Skeletal muscle satellite cell (primary cell): Measurements from ENCODE around the gene CACNA2D3.

Source experiments
- H3K27me3 ChIP-seq: 2 replicates; pipeline ENCODE4 v1.7.0; 2013; ENCODE audit warnings: low read length; ENCODE audit not compliant: control insufficient read depth, insufficient read depth
- H3K36me3 ChIP-seq: 2 replicates; pipeline ENCODE4 v1.7.0; 2013; ENCODE audit warnings: mild to moderate bottlenecking, control low read depth, low read length; ENCODE audit not compliant: insufficient read depth
- H3K4me1 ChIP-seq: 2 replicates; pipeline ENCODE4 v1.7.0; 2013; ENCODE audit warnings: low read length; ENCODE audit not compliant: control insufficient read depth, insufficient read depth
- H3K4me2 ChIP-seq: 2 replicates; pipeline ENCODE4 v1.7.0; 2013; ENCODE audit warnings: mild to moderate bottlenecking, low read length
- H3K4me3 ChIP-seq: 2 replicates; pipeline ENCODE4 v1.7.0; 2013; ENCODE audit warnings: low read length
- H3K9ac ChIP-seq: 2 replicates; pipeline ENCODE4 v1.7.0; 2013; ENCODE audit warnings: mild to moderate bottlenecking, low read depth, low read length, moderate library complexity
- H3K9me3 ChIP-seq: replicated peaks from 2 replicates; pipeline ENCODE4 v1.7.0; 2013; ENCODE audit warnings: mild to moderate bottlenecking, control low read depth, low read length

Gene CACNA2D3

GRCh38 chr3:54547846-54548245 is 425.5 kb downstream of the CACNA2D3 start:
- Histone ChIP-seq H3K4me2 (no peak overlapping the region), H3K9me3 (no peaks in the 10 kb centered on the region), H3K36me3 (no peaks in the 10 kb centered on the region), H3K27me3 (no peaks in the 10 kb centered on the region), H3K9ac (no peak overlapping the region), H3K4me1 (no peaks in the 10 kb centered on the region), H3K4me3 (no peak overlapping the region)

- no peak overlapping the region for H3K4me3 ChIP-seq
- H3K4me2 ChIP-seq: no peak overlapping the region
- H3K36me3 ChIP-seq: no peaks in the 10 kb centered on the region
- H3K9ac ChIP-seq: no peak overlapping the region
- no peaks in the 10 kb centered on the region for H3K4me1 ChIP-seq
- H3K27me3 ChIP-seq: no peaks in the 10 kb centered on the region
- no peaks in the 10 kb centered on the region for H3K9me3 ChIP-seq
These were observed 427.4 kb downstream of the CACNA2D3 start for GRCh38 chr3:54549607-54550220.

- Histone ChIP-seq H3K27me3 (no peaks in the 10 kb centered on the region), H3K4me1 (no peaks in the 10 kb centered on the region), H3K9ac (no peak overlapping the region), H3K36me3 (no peaks in the 10 kb centered on the region), H3K4me3 (no peak overlapping the region), H3K4me2 (no peak overlapping the region), H3K9me3 (no peaks in the 10 kb centered on the region)
These were observed 428.0 kb downstream of the CACNA2D3 start for GRCh38 chr3:54550221-54550977.

GRCh38 chr3:54556630-54557029 is 434.3 kb downstream of the CACNA2D3 start:
- Histone ChIP-seq H3K4me3 (no peak overlapping the region), H3K27me3 (no peaks in the 10 kb centered on the region), H3K36me3 (no peaks in the 10 kb centered on the region), H3K4me1 (no peaks in the 10 kb centered on the region), H3K9ac (no peak overlapping the region), H3K9me3 (no peaks in the 10 kb centered on the region), H3K4me2 (no peak overlapping the region)

- Histone ChIP-seq H3K4me1 (no peaks in the 10 kb centered on the region), H3K36me3 (no peaks in the 10 kb centered on the region), H3K27me3 (no peaks in the 10 kb centered on the region), H3K9me3 (no peaks in the 10 kb centered on the region), H3K9ac (no peak overlapping the region), H3K4me2 (no peak overlapping the region), H3K4me3 (no peak overlapping the region)
These were observed 435.4 kb downstream of the CACNA2D3 start for GRCh38 chr3:54557538-54558428.

GRCh38 chr3:54563501-54564200 is 441.3 kb downstream of the CACNA2D3 start:
- no peaks in the 10 kb centered on the region for H3K36me3 ChIP-seq
- H3K4me2 ChIP-seq: no peak overlapping the region
- no peaks in the 10 kb centered on the region for H3K4me1 ChIP-seq
- no peak overlapping the region for H3K9ac ChIP-seq
- no peak overlapping the region for H3K4me3 ChIP-seq
- peaks cover 2% of the 10 kb centered on the region for H3K9me3 ChIP-seq
- H3K27me3 ChIP-seq: no peaks in the 10 kb centered on the region

GRCh38 chr3:54564374-54564925 is 442.1 kb downstream of the CACNA2D3 start:
- Histone ChIP-seq H3K4me1 (no peaks in the 10 kb centered on the region), H3K9me3 (peaks cover 2% of the 10 kb centered on the region), H3K9ac (no peak overlapping the region), H3K4me3 (no peak overlapping the region), H3K27me3 (no peaks in the 10 kb centered on the region), H3K4me2 (no peak overlapping the region), H3K36me3 (no peaks in the 10 kb centered on the region)

GRCh38 chr3:54565956-54566355 is 443.6 kb downstream of the CACNA2D3 start:
- H3K27me3 ChIP-seq: no peaks in the 10 kb centered on the region
- no peaks in the 10 kb centered on the region for H3K4me1 ChIP-seq
- no peak overlapping the region for H3K9ac ChIP-seq
- H3K9me3 ChIP-seq: peaks cover 2% of the 10 kb centered on the region
- no peaks in the 10 kb centered on the region for H3K36me3 ChIP-seq
- H3K4me2 ChIP-seq: no peak overlapping the region
- H3K4me3 ChIP-seq: no peak overlapping the region

GRCh38 chr3:54567949-54568348 is 445.6 kb downstream of the CACNA2D3 start:
- H3K9me3 ChIP-seq: peaks cover 1% of the 10 kb centered on the region
- no peak overlapping the region for H3K4me3 ChIP-seq
- no peaks in the 10 kb centered on the region for H3K4me1 ChIP-seq
- H3K9ac ChIP-seq: no peak overlapping the region
- no peaks in the 10 kb centered on the region for H3K27me3 ChIP-seq
- H3K4me2 ChIP-seq: no peak overlapping the region
- no peaks in the 10 kb centered on the region for H3K36me3 ChIP-seq

GRCh38 chr3:54570008-54570407 is 447.7 kb downstream of the CACNA2D3 start:
- Histone ChIP-seq H3K36me3 (no peaks in the 10 kb centered on the region), H3K27me3 (no peaks in the 10 kb centered on the region), H3K9ac (no peak overlapping the region), H3K4me2 (no peak overlapping the region), H3K4me3 (no peak overlapping the region), H3K4me1 (no peaks in the 10 kb centered on the region), H3K9me3 (no peaks in the 10 kb centered on the region)
